ENCODE measurements around the gene PIM3.
"Not testable (repeated sequence)": the region's sequence is repeated elsewhere in the genome, so short reads cannot be mapped to it uniquely, and the experiment has no call there.

Gene PIM3

GRCh38 chr22:49986325-49986724 lies 25.8 kb downstream of the PIM3 start:
- no peak for DNase-seq (ENCODE audit: low read depth)

- DNase-seq (ENCODE audit: low read depth): not testable (repeated sequence)
Measured at GRCh38 chr22:49989826-49990225, 29.3 kb downstream of the PIM3 start.

GRCh38 chr22:49991167-49991566 lies 30.6 kb downstream of the PIM3 start:
- no peak for DNase-seq (ENCODE audit: low read depth)

- DNase-seq (ENCODE audit: low read depth): no peak
Measured at GRCh38 chr22:49991907-49992533, 31.4 kb downstream of the PIM3 start.

GRCh38 chr22:49992921-49993648 lies 32.5 kb downstream of the PIM3 start:
- DNase-seq (ENCODE audit: low read depth): peak; percentile 61

- no peak for DNase-seq (ENCODE audit: low read depth)
Measured at GRCh38 chr22:49993649-49994360, 33.2 kb downstream of the PIM3 start.

GRCh38 chr22:49994361-49995040 lies 33.9 kb downstream of the PIM3 start:
- DNase-seq (ENCODE audit: low read depth): no peak

- no peak for DNase-seq (ENCODE audit: low read depth)
Measured at GRCh38 chr22:49995041-49995360, 34.4 kb downstream of the PIM3 start.

- DNase-seq (ENCODE audit: low read depth): no peak
Measured at GRCh38 chr22:49995361-49996118, 35.0 kb downstream of the PIM3 start.

- no peak for DNase-seq (ENCODE audit: low read depth)
Measured at GRCh38 chr22:49996119-49996517, 35.5 kb downstream of the PIM3 start.

- no peak for DNase-seq (ENCODE audit: low read depth)
Measured at GRCh38 chr22:49996518-49997250, 36.1 kb downstream of the PIM3 start.

GRCh38 chr22:49997251-49997599 lies 36.7 kb downstream of the PIM3 start:
- DNase-seq (ENCODE audit: low read depth): no peak

- DNase-seq (ENCODE audit: low read depth): no peak
Measured at GRCh38 chr22:49997932-49998717, 37.6 kb downstream of the PIM3 start.

GRCh38 chr22:49998718-49999062 lies 38.1 kb downstream of the PIM3 start:
- DNase-seq (ENCODE audit: low read depth): no peak

- DNase-seq (ENCODE audit: low read depth): no peak
Measured at GRCh38 chr22:49999063-49999945, 38.7 kb downstream of the PIM3 start.

- DNase-seq (ENCODE audit: low read depth): no peak
Measured at GRCh38 chr22:49999946-50000586, 39.5 kb downstream of the PIM3 start.

GRCh38 chr22:50000587-50001387 lies 40.2 kb downstream of the PIM3 start:
- DNase-seq (ENCODE audit: low read depth): no peak

All from activated T-cell treated with anti-CD3 and anti-CD28 coated beads for 24 hours (primary cell).